Measurements from ENCODE around the gene PLXDC2. TPM values are rescaled to one million over a fixed set of nuclear protein-coding genes. Genes with fewer than 3 reads are reported as not detected.
A peak's percentile ranks its signal among the peaks of the same experiment; 100 is the strongest.

The PLXDC2 gene
- total RNA-seq, 1 experiment from 2014 or later, result under 0.01 TPM

- no peak for DNase-seq
- no peaks in the 10 kb centered on the region for H3K27me3 ChIP-seq
- no peaks in the 10 kb centered on the region for H3K9me3 ChIP-seq
- H3K36me3 ChIP-seq, result no peaks in the 10 kb centered on the region
- no peak overlapping the region for H3K4me3 ChIP-seq
Observed at GRCh38 chr10:19936289-19936688, 120.1 kb downstream of the PLXDC2 start.

GRCh38 chr10:19937989-19938388 lies 121.8 kb downstream of the PLXDC2 start:
- Histone ChIP-seq H3K9me3 (no peaks in the 10 kb centered on the region), H3K36me3 (no peaks in the 10 kb centered on the region), H3K4me3 (no peak overlapping the region), H3K27me3 (no peaks in the 10 kb centered on the region)
- DNase-seq, result no peak

GRCh38 chr10:19941206-19941880 lies 125.1 kb downstream of the PLXDC2 start:
- H3K36me3 ChIP-seq, result no peaks in the 10 kb centered on the region
- H3K9me3 ChIP-seq, result no peaks in the 10 kb centered on the region
- no peak overlapping the region for H3K4me3 ChIP-seq
- H3K27me3 ChIP-seq, result no peaks in the 10 kb centered on the region
- DNase-seq, result no peak

DNA sequence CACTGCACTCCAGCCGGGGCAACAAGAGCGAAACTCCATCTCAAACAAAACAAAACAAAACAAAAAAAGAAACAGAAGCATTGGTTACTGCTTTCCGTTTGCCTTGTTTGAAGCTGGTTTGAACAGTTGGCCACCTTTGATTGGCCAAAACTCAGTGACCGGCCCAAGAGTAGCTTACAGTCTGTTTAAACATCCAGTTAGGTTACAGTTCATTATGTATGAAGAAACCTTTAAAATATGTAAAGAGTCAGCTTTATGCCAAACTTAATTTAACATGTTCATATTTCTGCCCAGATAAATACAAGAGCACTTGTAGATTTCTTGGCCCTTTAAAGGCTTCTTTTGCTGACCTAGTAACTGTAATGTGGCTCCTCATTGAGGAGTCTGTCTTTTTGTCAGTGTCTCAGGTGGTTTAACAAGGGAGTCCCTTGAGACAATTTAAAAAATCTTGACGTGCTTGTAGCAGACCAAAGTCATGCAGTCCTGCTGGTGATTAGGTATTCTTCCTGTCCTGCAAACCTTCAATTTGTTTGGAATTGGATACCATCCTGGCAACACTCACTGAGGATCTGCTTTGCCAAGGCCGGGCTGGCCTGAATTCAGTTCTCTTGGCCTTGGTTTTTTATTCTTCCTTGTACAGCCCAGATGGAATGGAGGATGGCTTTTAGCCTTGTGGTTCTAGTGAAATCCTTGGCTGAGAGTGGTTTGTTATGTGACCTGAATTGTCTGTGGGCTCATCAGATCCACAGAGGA lies 128.9 kb downstream of the PLXDC2 start:
- no peaks in the 10 kb centered on the region for H3K36me3 ChIP-seq
- no peak overlapping the region for H3K4me3 ChIP-seq
- H3K27me3 ChIP-seq, result no peaks in the 10 kb centered on the region; the same call in 1 of the 2 replicates
- DNase-seq, result peak; percentile 19
- H3K9me3 ChIP-seq, result no peaks in the 10 kb centered on the region

GRCh38 chr10:19946245-19946644 lies 130.0 kb downstream of the PLXDC2 start:
- no peak for DNase-seq
- no peaks in the 10 kb centered on the region for H3K36me3 ChIP-seq
- no peaks in the 10 kb centered on the region; the same call in 1 of the 2 replicates for H3K27me3 ChIP-seq
- no peak overlapping the region for H3K4me3 ChIP-seq
- H3K9me3 ChIP-seq, result no peaks in the 10 kb centered on the region

- Histone ChIP-seq H3K27me3 (no peaks in the 10 kb centered on the region; the same call in 1 of the 2 replicates), H3K4me3 (no peak overlapping the region), H3K9me3 (no peaks in the 10 kb centered on the region), H3K36me3 (no peaks in the 10 kb centered on the region)
- DNase-seq, result no peak
Observed at GRCh38 chr10:19946791-19947190, 130.6 kb downstream of the PLXDC2 start.

- DNase-seq, result no peak
- H3K27me3 ChIP-seq, result no peaks in the 10 kb centered on the region; the same call in 1 of the 2 replicates
- H3K4me3 ChIP-seq, result no peak overlapping the region
Observed at GRCh38 chr10:19947215-19947614, 131.0 kb downstream of the PLXDC2 start.

DNA sequence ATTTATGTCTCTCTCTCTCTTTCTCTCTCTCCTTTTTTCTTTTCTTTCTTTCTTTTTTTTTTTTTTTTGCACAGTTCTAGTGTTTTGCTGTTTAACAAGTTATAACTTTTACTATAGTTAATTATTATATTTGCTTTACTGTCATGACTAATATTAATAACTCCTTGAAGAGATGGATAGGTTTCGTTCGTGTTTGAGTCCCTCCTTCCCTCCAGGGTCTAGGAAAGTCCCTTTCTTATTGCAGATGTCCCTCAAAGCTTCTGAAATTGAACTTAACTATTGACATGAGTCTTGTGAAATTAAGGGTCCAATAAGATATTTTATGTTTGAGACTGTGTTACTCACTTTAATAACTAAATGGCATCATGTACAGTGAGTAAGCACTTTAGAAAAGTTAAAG lies 131.4 kb downstream of the PLXDC2 start:
- DNase-seq, result no peak
- no peaks in the 10 kb centered on the region for H3K36me3 ChIP-seq
- H3K27me3 ChIP-seq, result no peaks in the 10 kb centered on the region; the same call in 1 of the 2 replicates
- no peaks in the 10 kb centered on the region for H3K9me3 ChIP-seq
- H3K4me3 ChIP-seq, result no peak overlapping the region

More at GRCh38 chr10:19947215-19947614, 131.0 kb downstream of the PLXDC2 start:
- Histone ChIP-seq H3K36me3 (no peaks in the 10 kb centered on the region), H3K9me3 (no peaks in the 10 kb centered on the region)

DNA sequence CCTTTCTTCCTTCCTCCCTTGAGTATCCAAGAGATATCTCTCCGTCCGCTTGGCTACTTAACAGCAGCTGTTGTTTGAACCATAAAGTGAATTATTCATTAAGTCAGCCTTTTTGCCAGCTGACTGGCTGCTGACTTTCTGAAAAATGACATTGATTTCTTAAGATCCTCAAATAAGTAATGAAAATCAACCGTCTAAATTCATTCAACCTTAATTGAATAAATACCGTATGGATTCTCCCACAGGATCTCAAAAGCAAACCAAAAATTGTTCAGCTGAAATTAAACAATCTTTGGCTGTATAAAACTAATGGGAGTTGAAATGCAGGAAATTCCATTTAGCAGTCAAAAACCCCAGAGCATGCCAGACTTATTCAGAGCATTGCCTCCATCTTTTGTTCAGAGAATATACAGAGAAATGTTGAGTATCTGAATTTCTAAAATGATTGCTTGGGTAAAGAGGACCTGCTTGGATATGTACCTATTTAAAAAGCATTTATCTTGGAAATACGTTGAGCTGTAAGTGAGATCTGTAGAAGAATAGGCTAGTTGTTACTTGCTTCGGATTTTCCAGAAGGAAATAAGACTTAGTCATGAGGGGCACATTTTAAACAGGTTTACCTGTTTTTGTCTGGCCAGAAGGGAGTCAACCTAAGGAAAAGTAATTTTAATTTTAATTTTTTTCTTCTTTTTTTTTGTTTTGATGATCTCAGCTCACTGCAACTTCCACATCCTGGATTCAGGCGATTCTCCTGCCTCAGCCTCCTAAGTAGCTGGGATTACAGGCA lies 136.2 kb downstream of the PLXDC2 start:
- H3K27me3 ChIP-seq, result no peaks in the 10 kb centered on the region; the same call in 1 of the 2 replicates
- no peak for DNase-seq
- no peaks in the 10 kb centered on the region for H3K36me3 ChIP-seq
- no peaks in the 10 kb centered on the region for H3K9me3 ChIP-seq
- H3K4me3 ChIP-seq, result no peak overlapping the region

GRCh38 chr10:19954601-19955000 lies 138.4 kb downstream of the PLXDC2 start:
- H3K27me3 ChIP-seq, result no peaks in the 10 kb centered on the region; the same call in 1 of the 2 replicates
- no peaks in the 10 kb centered on the region for H3K36me3 ChIP-seq
- no peaks in the 10 kb centered on the region for H3K9me3 ChIP-seq
- DNase-seq, result no peak
- no peak overlapping the region for H3K4me3 ChIP-seq

DNA sequence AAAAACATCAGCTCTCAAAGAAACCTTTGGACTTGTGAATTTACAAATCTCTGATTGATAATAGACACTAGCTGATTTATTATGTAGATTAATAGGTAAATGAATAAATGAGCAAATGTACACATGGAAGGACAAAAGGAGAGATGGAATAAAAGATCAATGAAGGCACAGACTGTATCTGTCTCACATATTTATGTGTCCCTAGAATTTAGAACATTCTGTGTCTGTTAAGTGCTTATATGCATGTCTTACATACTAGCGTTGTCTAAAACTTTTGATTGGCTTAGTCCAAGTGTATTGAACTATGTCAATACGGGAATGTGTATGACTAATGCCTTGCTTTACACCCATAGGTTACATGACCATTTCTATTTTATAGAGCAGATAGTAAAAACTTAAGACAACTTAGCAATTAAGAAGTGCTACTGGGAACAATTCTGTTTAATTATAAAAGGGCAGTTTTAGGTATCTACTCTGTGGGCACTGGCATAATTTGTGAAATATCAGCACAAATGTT lies 140.3 kb downstream of the PLXDC2 start:
- no peaks in the 10 kb centered on the region; the same call in 1 of the 2 replicates for H3K27me3 ChIP-seq
- no peaks in the 10 kb centered on the region for H3K36me3 ChIP-seq
- no peak for DNase-seq
- H3K4me3 ChIP-seq, result no peak overlapping the region
- H3K9me3 ChIP-seq, result no peaks in the 10 kb centered on the region

GRCh38 chr10:19958787-19959186 lies 142.6 kb downstream of the PLXDC2 start:
- no peak overlapping the region for H3K4me3 ChIP-seq
- H3K27me3 ChIP-seq, result no peaks in the 10 kb centered on the region; the same call in 1 of the 2 replicates
- DNase-seq, result no peak
- H3K9me3 ChIP-seq, result no peaks in the 10 kb centered on the region
- no peaks in the 10 kb centered on the region for H3K36me3 ChIP-seq

- no peak for DNase-seq
Observed at GRCh38 chr10:19961076-19962053, 145.1 kb downstream of the PLXDC2 start.

GRCh38 chr10:19964625-19965024 lies 148.4 kb downstream of the PLXDC2 start:
- Histone ChIP-seq H3K36me3 (no peaks in the 10 kb centered on the region), H3K4me3 (no peak overlapping the region), H3K9me3 (no peaks in the 10 kb centered on the region), H3K27me3 (no peaks in the 10 kb centered on the region)
- no peak for DNase-seq

More at GRCh38 chr10:19961076-19962053, 145.1 kb downstream of the PLXDC2 start:
- Histone ChIP-seq H3K9me3 (no peaks in the 10 kb centered on the region), H3K36me3 (no peaks in the 10 kb centered on the region), H3K27me3 (no peaks in the 10 kb centered on the region; the same call in 1 of the 2 replicates), H3K4me3 (no peak overlapping the region)

DNA sequence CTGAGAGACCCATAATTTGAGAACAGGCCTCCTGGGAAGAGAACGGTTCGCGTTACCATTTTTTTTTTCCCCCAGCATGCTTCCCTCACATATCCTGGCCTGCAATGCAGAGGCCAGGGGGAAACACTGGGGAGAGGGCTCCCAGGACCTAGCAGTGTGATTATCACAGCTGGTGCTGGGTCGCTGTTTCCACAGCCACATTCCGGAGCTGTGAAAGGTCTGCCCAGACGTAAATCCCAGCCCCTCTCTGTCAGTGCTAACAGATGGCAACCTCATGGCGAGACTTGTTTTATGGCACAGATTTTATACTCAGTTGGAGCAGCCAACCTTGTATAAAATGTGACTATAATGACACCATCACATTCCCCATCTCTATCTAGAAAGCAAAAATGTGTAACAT lies 150.5 kb downstream of the PLXDC2 start:
- no peak overlapping the region for H3K4me3 ChIP-seq
- no peaks in the 10 kb centered on the region for H3K27me3 ChIP-seq
- no peaks in the 10 kb centered on the region for H3K9me3 ChIP-seq
- no peak for DNase-seq
- H3K36me3 ChIP-seq, result no peaks in the 10 kb centered on the region

- Histone ChIP-seq H3K9me3 (no peaks in the 10 kb centered on the region), H3K27me3 (no peaks in the 10 kb centered on the region), H3K36me3 (no peaks in the 10 kb centered on the region), H3K4me3 (no peak overlapping the region)
- no peak for DNase-seq
Observed at GRCh38 chr10:19967981-19968380, 151.7 kb downstream of the PLXDC2 start.

All from MG63 (cell line).